NCI-H82 (cell line): ENCODE measurements around the gene TACC3.

Source experiments
- DNase-seq: peaks from one replicate; lab custom pipeline; 2025; lab: John Stamatoyannopoulos, UW

Gene TACC3

DNA sequence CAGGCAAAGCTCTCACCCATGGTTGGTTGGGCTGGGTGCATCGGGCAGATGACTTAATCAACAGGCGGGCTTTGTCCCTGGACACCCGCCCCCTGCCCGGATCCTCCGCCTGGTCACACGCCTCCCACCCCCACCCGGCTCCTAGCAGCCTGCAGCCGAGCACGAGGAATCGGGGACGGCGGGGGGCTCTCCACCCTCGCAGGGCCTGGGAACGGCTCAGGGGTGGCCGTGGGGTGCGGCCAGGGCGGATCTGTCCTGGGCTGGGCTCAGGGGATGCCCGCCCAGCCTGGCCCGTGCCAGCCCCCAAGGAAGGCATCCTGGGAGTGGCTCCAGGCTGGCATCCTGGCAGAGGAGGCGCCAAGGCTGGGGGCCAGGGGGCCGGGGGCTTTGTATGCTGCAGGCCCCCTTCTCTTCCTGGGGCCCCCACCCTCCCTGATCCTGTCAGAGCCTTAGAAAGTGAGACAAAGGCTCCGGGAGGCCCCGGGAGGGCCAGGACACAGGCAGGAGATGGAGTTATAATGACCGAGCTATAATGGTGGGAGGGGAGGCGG is 39.3 kb downstream of the TACC3 start:
- DNase-seq: no peak

DNA sequence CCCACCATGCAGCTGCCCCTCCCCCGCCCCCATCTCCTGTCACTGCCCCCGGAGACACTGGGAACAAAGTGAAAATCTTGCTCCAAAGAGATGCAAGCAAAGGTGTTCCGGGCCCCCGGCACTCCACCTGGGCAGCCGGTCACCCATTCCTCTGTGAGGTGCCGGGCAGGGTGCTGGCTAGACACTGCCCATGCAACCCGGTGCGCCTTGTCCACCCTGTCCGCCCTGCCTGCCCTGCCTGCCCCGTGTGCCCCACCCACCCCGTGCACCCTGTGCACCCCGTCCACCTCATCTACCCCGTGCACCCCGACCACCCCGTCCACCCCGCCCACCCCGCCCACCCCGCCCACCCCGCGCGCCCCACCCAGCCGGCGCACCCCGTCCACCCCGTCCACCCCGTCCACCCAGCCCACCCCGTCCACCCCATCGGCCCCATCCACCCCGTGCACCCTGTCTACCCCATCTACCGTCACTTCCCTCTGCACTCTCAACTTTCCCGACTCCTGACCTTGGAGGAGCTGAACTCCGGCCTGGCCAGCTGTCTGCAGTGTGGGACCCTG is 39.9 kb downstream of the TACC3 start:
- DNase-seq: no peak

DNA sequence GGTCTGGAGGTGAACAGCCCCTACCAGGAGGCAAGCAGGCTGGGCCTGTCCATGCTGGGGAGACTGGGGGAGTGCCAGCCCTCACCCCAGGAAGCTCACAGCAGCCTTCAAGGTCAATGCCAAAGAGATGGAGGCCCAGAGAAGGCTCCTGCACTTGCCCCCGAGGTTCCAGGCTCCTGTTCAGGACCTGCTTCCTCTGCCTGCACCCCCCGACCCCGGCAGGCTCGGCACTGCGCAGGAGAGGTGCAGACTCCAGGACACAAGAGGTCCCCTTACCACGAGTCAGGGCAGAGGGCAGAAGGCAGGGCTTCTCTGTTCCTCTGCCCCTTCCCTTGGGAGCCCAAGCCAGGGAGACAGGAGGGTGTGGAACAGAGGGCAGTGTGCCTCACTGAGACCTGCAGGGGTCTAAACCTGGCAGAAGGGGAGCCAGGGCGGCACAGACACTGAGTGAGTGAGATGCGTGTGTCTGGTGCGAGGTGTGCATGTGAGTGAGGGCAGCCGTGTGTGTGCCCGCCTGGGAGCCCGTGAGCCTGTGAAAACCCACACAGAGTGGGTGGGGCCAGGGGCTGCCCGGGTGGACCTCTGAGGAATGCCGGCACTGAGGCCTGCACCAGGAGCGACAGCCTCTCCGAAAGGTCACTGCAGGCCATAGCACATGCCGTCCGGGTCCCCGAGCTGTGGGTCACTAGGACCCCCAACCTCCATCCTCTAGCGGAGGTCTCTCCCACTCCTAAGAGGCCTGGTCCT is 41.1 kb downstream of the TACC3 start:
- DNase-seq: no peak

DNA sequence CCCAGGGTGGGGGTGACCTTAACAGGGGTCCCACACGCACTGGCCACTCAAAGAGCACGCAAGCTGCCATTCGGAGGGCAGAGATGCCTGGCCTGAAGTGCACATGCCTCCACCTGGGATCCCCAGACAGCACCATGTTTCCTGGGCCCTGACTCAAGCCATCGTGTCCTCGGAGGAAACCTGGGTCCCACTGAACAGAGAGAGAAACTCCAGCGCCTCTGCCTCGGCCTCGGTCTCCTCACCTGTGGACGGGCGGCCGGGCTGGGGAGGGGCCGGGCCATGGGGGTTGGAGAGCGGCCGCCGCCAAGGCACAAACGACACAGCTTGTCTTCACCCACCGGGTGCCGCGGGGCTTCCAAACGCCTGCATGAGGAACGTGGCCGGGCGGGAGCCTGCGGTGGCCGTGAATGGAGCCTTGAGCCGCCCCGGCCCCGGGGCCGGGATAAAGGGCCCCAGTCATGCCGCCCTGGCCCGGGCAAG is 41.8 kb downstream of the TACC3 start:
- no peak for DNase-seq

DNA sequence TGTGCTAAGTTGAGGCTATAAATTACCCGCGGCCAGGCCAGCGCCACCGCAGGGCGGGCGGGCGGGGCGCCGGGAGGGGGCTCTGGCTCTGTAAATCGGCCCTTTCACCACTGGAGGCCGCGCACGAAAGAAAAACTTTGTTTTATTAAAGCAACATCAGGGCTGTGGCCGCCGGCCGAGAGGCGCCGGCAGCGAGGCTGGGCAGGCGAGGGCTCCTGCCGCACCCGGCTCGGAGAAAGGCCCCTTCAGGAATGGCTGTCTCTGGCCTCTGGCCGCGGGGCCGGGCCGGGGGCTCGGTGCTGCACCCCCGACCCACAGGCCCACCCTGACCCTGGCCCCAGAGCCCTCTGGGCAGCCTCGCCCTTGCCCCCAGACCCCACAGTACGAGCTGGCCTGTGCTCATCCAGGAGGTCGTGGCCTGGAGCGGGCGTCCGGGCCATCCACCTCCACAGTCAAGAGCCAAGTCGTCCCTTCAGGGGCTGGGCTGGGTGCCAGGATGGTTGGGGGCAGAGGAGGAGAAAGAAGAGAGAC is 42.3 kb downstream of the TACC3 start:
- DNase-seq: no peak

DNA sequence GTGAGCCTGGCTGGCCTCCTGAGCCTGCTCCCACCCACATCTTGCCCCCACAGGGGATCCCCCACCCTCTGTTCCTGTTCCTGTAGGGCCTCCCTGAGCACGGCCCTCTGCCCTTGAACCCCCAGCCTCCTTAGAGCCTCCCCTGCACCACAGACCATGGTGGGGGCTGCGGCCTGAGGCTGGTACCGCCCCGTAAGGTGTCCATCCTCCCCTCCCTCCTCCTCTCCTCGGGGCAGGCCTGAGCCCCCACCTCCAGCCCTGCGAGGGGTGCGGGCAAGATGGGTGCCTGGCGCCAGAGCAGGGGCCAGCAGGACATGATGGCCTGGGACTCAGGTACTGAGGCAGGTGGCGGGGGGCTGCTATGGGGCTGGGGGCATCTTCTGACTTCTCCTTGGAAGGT is 43.3 kb downstream of the TACC3 start:
- DNase-seq: no peak

DNA sequence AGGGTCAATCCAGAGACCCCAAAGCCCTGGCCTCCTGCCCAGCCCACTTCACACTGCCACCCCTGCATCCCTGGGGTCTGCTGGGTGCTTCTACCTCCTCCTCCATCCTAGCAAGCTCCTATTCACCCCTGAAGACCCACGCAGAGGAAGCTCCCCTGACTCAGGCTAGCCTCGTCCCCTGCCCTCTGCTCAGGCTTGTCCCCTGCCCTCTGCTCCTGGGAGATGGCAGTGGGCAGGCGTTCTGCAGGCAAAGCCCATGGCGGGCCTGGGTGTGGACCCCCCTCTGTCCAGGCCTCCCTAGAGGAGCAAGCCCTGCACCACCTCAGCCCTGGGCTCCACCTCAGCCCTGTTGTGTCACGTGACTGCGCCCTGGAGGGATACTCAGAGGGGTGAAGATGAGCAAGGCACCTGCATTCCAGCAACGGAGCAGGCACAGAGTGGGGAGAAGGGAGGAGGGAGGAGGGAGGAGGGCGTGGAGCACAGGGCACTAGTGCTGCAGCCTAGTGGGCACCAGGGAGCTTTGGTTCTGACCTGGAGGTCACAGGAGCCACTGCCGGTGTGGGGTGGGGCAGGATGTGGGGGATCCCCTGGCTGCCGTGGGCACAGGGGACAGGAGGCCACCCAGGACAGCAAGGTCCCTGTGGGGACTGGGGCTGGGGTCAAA is 44.2 kb downstream of the TACC3 start:
- no peak for DNase-seq

DNA sequence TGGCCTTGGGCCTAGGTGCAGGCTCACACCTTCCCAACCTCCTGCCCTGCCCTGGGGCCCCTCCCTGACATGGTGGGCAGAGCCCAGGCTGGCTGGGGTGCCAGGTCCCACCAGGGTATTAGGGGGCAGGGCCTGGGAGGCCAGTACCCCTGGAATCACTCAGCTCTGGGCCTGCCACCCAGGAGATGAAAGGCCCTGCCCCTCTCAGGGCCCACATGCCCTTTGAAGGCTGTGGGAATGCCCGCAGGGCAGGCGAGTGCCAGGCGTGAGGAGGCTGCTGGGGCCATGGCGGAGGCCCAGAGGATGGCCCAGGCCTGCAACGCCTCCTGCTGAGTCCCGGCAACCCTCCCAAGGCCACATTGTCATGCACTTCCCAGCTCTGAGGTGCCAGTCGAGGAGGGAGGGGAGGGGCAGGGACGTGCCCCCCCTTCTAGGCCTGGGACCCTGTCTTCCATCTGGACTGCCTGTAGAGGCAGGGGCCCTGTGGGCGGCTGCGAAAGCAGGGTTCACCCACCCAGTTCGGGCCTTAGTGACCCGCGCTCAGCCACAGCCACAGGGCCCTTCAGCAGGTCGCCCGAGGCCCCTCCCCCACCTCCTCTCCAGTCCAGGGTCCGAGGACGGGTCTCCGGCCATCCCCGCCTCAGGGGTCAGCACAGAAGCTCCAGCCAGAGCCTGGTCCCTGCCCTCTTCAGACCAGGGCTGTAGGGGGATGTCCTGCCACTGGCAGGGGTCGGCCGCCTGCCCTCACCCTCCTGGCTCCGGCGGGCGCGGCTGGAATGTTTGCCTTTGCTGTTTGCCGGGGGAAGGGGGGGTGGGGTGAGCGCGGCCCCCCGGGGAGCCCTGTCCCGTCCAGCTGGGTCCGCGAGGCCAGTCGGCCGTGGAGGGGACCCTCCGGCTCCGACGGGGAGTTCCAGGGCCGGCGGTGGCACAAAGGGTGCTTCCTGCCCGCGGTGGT is 45.1 kb downstream of the TACC3 start:
- no peak for DNase-seq

DNA sequence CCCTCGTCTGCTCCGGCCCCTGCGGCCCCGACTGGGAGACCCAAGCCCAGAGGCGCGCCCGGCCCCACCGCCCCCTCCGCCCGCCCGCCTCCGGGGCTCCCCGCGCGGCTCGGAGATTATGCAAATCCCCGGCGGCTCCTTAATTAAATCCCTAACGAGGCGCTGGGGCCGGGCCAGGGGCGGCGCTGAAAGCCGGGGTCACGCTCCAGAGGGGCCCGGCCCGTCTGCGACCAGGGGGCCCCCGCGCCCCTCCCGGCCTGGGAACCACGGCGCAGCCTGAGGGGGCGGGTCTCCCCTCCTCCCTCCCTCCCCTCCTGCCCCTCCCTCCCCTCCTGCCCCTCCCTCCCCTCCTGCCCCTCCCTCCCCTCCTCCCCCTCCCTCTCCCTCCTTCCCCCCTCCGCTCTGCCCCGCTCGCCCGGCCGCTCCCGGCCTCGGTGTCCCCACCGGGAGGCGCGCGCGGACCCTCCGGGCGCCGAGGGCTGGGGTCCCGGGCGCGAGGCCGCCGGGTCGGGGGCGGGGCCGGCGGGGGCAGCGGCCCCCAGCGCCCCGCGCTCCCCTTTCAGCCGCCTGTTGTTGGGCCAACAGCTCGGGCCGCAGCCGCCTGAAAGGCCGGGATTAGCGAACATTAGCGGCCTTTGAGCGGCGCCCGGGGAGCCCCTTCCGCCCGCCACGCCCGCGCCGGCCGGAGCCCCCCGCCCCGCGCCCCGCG is 45.9 kb downstream of the TACC3 start:
- DNase-seq: peak; percentile 78

DNA sequence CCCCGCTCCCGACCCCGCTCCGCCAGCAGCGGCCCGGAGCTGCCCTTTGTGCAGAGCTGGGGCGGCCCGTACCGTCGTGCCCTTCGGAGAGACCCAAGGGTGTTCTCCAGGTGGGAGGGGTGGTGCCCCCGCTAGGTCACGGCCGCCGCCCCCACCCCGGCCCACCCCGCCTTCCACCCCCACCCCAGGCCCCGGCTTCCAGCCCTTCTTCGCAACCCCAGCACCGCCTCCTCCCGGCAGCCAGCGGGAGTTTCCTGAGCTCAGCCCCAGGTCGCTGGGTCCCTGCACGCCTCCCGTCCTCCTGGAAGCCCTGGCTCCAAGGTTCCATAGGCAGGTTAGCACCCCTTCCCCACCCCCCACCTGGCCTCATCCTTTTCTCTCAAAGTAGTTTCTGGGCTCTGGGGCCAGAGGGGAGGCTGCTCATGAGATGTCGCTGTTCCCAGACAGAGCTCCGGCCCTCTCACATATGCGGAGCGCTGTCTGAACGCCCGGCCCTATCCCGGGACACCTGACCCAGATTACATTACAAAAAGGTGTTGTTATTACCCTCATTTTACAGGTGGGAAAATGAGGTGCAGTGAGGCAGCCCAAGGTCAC is 46.5 kb downstream of the TACC3 start:
- peak; percentile 68 for DNase-seq

DNA sequence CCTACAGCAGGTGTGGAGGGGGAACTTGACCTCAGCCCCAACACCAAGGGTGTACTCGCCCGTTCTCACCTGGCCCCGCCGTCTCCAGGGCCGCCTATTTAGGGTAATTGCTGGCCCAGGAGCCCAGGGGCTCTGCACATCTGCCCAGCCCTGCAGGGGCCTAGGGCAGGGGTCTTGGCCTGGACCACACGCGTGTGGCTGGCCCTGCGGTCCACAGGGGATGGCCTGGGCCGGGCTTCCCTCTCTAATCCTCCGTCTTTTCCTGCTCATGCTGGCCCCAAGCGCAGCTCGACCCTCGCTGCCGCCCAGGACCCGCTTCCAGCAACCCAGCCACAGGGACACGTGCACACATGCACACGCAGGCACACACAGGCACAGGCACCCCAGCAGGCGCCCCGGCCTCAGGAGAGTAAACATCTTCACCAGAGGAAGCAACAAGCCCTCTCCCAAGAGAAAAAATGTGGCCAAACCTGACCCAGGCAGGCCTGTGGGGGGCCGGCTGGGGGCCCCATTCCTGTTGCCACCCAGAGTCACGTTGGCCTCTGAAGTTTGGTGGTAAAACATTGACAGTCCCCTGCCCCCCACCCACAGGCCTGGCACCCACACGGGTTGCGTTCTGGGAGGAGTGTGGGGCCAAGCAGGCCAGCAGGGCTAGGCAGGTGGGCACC is 47.2 kb downstream of the TACC3 start:
- no peak for DNase-seq

DNA sequence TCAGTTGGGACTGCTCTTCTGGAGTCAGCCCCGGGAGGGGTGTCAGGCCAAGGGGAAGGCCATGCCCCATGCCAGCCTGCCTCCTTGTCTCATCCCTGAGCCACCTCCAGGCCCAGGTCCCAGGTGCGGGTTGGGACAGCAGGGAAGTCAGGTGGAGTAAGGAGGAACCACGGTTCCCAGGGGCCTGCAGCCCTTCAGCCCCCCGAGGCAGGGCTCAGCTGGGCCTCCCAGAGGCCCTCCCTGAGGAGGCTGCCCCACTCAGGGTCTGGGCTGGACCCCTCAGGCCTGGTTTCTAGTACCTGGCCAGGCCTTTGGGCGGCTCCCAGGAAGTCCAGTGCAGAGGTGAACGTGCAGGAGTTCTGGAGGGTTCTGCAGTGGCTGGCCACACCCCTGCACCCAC is 48.4 kb downstream of the TACC3 start:
- DNase-seq: no peak

DNA sequence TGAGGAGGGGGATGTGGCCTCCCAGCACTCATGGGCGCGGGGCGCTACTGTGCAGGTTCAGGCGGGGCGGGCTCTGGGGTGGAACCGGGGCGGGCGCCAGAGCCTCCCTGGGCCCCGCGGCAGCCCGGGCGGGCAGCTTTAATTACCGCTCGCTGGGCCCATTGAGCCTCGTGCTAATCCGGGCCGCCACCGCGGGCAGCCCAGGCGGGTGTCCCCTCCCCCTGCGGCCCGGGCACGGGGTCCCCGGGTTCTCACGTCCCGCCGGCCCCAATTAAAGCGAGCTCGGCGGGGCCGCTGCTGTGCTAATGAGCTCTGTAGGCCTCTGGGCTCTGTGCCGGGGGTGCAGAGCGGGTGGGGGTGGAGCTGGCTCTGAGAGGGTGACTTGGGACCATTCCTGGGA is 48.9 kb downstream of the TACC3 start:
- peak; percentile 46 for DNase-seq

DNA sequence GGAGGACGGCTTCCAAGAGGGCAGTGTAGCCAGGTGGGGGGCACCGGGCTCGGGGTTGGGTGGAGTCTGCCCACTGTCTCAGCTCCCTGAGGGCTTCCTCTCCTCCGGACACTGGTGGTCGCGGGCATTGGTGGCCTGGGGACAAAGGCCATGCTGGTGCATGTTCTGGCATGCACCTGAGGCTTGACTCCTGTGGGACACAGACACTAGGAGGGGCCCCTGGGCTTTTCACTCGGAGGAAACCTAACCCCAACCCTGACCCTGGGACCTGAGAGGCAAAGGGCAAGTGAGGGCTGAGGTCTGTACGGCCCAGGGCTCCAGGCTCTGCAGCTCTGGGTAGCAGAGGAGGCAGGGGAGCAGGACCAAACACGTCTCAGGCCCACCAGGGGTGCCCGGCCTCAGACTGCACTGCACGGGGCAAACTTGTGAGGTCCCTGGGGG is 49.5 kb downstream of the TACC3 start:
- DNase-seq: no peak

DNA sequence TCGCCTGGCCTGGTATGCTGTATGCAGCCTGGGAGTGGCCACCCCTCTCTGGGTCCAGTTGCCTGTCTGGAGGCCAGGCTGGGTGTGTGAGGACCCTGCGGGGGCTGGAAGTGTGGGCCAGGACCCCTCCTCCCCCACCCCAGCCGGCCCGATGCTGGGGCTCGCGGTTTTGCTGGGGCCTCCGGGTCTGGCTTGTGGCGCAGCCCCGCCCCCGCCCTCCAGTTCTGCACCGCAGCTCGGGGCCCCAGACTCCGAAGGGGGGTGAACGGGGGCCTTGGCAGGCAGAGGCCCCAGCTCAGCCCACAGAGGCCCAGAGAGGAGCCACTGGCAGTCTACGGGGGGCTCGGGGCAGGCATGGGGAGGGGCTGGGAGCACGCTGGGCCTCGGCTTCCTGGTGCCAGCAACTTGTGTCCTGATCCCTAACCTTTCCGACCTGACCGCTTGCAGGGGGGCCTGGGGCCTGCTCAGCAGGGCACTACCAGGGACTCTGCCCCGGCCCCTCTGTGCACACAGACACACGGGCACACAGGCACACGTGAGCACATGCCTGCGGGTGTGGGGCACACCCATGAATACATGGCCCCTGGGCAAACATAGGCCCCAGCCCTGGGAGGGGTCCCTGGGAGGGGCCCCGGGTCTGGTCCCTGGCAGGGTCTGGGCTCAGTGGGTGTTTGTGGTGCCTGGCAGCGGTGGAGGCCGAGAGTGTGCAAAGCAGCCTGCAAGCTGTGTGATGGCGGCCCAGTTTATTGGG is 50.4 kb downstream of the TACC3 start:
- no peak for DNase-seq

DNA sequence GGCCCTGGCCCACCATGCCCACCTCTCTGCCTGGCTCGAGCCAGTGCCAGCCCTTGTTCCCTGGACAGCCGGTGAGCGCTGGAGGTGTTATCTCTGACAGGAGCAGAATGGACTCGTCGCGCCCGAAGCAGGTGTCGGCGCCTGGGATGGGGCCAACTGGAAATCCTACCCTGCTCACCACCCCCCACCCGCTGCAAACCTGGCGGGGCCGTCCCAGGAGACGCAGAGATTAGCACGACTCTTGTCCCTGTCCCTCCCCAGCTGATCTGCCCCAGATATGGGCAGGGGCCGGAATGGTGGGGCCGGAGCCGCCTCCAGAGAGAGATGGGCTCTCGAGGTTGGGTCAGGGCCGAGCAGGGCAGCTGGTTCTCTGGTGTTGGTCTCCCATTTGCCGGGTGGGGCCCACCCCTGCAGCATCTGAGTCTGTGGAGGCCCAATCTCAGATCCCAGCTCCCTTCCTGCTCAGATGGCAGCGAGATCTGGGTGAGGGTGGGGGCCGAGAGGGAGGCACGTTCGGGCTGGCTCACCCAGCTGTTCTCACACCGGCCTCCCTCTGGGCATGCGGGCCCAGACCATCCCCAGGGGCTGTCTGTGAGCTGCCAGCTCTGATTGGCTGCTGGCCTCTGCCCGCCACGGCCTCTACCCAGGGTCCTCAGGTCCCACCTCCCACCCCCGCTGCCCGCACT is 51.7 kb downstream of the TACC3 start:
- peak; percentile 69 for DNase-seq

DNA sequence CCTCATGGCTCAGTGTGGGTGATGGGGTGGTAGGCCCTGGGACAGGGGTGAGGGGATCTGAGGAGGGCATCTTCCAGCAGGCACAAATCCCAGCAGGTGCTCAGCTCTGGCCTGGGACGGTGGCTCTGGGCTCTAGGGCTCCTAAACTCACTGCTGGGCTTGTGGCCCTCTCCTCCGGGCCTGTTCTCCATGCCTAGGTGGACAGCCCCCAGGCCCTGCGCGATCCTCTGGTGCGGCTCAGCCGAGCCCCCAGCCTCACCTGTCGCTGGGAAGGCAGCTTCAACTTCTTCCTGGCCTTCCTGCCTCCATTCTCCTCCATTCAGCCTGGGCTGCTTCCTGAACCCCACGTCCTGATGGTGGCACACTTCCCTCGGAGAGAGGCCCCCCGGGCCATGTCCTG is 52.4 kb downstream of the TACC3 start:
- no peak for DNase-seq

DNA sequence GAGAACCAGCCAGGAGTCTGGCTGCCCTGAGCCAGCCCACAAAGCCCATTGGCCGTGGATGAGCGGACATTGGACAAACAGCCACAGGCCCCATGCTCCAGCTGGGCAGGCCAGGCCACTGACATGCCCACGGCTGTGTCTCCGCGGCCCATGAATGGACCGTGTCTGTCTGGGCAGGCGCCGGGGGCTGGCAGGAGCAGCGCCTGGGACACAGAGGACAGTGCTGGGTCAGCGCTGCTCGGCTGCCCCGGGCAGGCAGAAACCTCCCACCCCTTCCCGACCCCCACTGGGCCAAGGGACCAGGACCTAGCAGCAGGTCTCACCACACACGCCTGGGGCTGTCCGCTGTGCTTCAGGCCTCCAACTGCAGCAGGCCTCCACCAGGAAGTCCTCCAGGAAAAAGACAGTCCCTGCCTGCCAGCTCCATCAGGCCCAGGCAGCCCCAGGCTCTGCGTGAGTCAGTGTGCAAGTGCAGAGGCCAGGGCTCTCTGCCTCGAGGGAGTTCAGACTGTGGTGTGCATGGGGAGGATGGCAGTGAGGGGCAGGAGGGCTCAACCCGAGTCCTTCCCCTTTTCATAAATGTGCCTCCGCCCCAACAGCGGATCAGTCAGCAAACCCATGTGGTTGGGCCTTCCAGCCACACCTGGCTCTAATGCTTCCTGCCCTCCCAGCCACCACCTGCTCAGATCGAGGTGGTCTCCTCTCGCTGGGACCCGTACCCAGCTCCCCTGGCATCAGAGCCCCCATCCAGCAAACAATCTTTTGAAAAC is 54.6 kb downstream of the TACC3 start:
- no peak for DNase-seq
